A673 (cell line): ENCODE results near the gene PDXP. TPM values are rescaled to one million over a fixed set of nuclear protein-coding genes. Genes with fewer than 3 reads are reported as not detected.
"Not testable (repeated sequence)": the region's sequence is repeated elsewhere in the genome, so short reads cannot be mapped to it uniquely, and the experiment has no call there.

Experiments used
- Bru-seq: library from RNA; stranded (reverse); fragments of 400-500 nt; gene quantifications from one replicate; lab custom pipeline; 2021; lab: Mats Ljungman, UMichigan
- BruChase-seq, 2 experiments: library from RNA; stranded (reverse); fragments of 400-500 nt; gene quantifications; one replicate each; lab custom pipeline; 2021; lab: Mats Ljungman, UMichigan
- BruUV-seq: library from RNA; stranded (reverse); fragments of 400-500 nt; replicated peaks from 2 replicates; lab custom pipeline; 2021; lab: Mats Ljungman, UMichigan
- CTCF ChIA-PET: fragments of 300-600 bp; sonication (Branson Sonifier 250); formaldehyde crosslinking; loops from one replicate; lab custom pipeline; 2022; ENCODE audit warnings: antibody characterized with exemption; lab: Charles Lee
- POLR2A ChIA-PET: fragments of 300-600 bp; sonication (Branson Sonifier 250); formaldehyde crosslinking; loops from one replicate; lab custom pipeline; 2022; ENCODE audit warnings: antibody characterized with exemption; ENCODE audit not compliant: low non-redundant PET; lab: Charles Lee
- DNase-seq: peaks from one replicate; pipeline ENCODE4 v3.0.0-alpha.2; 2015; ENCODE audit warnings: low spot score
- H3K27ac ChIP-seq: fragments of 200-600 bp; sonication (generic); 2 replicates; pipeline ENCODE4 v1.5.1; 2016; ENCODE audit warnings: mixed run types, low read depth, mild to moderate bottlenecking, mixed read lengths, antibody characterized with exemption, low read length; ENCODE audit not compliant: poor library complexity, severe bottlenecking
- H3K27me3 ChIP-seq: fragments of 200-600 bp; sonication (generic); replicated peaks from 2 replicates; pipeline ENCODE4 v1.6.1; 2017; ENCODE audit warnings: mixed run types, low read depth, mild to moderate bottlenecking, mixed read lengths, antibody characterized with exemption, low read length; ENCODE audit not compliant: insufficient read depth, poor library complexity
- H3K36me3 ChIP-seq: fragments of 200-600 bp; sonication (generic); 2 replicates; pipeline ENCODE4 v1.6.1; 2016; ENCODE audit warnings: mixed run types, mild to moderate bottlenecking, mixed read lengths, antibody characterized with exemption, low read length; ENCODE audit not compliant: insufficient read depth, poor library complexity, severe bottlenecking
- H3K4me1 ChIP-seq: fragments of 200-600 bp; sonication (generic); 2 replicates; pipeline ENCODE4 v1.6.1; 2017; ENCODE audit warnings: mixed run types, mild to moderate bottlenecking, mixed read lengths, antibody characterized with exemption, low read length; ENCODE audit not compliant: insufficient read depth, poor library complexity, severe bottlenecking
- H3K4me3 ChIP-seq: fragments of 200-600 bp; sonication (generic); 2 replicates; pipeline ENCODE4 v1.5.1; 2016; ENCODE audit warnings: low read depth, mixed run types, mild to moderate bottlenecking, mixed read lengths, low read length; ENCODE audit not compliant: poor library complexity, severe bottlenecking
- H3K9me3 ChIP-seq: fragments of 200-600 bp; sonication (generic); 2 replicates; pipeline ENCODE4 v1.6.1; 2016; ENCODE audit warnings: mixed run types, low read depth, mild to moderate bottlenecking, mixed read lengths, antibody characterized with exemption, low read length; ENCODE audit not compliant: poor library complexity, severe bottlenecking
- CTCF ChIP-seq: fragments of 300-800, 200-600 bp; sonication (generic); conservative IDR thresholded peaks from 2 replicates; pipeline ENCODE4 v1.5.1; 2017; ENCODE audit warnings: low read depth, mild to moderate bottlenecking, antibody characterized with exemption, low read length, moderate library complexity, mixed read lengths
- EZH2 ChIP-seq: fragments of 200-600 bp; sonication (generic); IDR thresholded peaks from 2 replicates; pipeline ENCODE4 v1.6.1; 2017; ENCODE audit warnings: borderline replicate concordance, low read depth, mild to moderate bottlenecking, mixed read lengths, antibody characterized with exemption, low read length; ENCODE audit not compliant: poor library complexity, severe bottlenecking
- intact Hi-C: fragments of 100-400 bp; cut with micrococcal nuclease; formaldehyde crosslinking; loops from one replicate; pipeline ENCODE4 v1.10.0; 2022; ENCODE audit not compliant: unreplicated experiment
- long read RNA-seq: library from polyadenylated mRNA; stranded (forward); transcript quantifications from one replicate; pipeline ENCODE4 v2.0.0, GENCODE V29; 2022
- total RNA-seq: library from RNA; stranded (reverse); gene quantifications from 2 replicates; pipeline ENCODE4 v1.2.3, GENCODE V29; 2021

The PDXP gene
- total RNA-seq (57.3 and 63.5 TPM in 2 replicates), Bru-seq, nascent RNA (percentile 51 among the genes with signal in this experiment), BruChase-seq, experiment 1, labeled RNA remaining after a 2-hour chase (percentile 64 among the genes with signal in this experiment), BruChase-seq, experiment 2, labeled RNA remaining after a 6-hour chase (percentile 63 among the genes with signal in this experiment)
- long read RNA-seq, transcript PDXP-201 (2 exons, 2,010 nt) = major isoform, 296 of 296 reads
- long read RNA-seq, partial matches to known transcripts = 0 of 296 reads
- long read RNA-seq, other reads (novel, unspliced or antisense) = 0 of 296 reads

- Histone ChIP-seq H3K36me3 (no peaks in the 10 kb centered on the region), H3K4me1 (peaks cover 21% of the 10 kb centered on the region), H3K4me3 (peak within 1 kb of the TSS; percentile 85), H3K27ac (peak within 1 kb of the TSS; percentile 51), H3K9me3 (no peaks in the 10 kb centered on the region), H3K27me3 (no peaks in the 10 kb centered on the region)
- BruUV-seq = no TSS peak
- TF ChIP-seq CTCF = no peak
- POLR2A ChIA-PET = interaction anchor here (0.6 to 0.9 kb wide), 3 partner anchors 22 to 355 kb away, joined by 3 read pairs; no protein-coding TSS in a partner anchor
- intact Hi-C loops = no loop called here
- peak; percentile 100 for DNase-seq
- CTCF ChIA-PET = interaction anchor here (0.9 to 2.3 kb wide), 4 partner anchors 15 to 52 kb away, joined by 3 to 39 read pairs (median 4); no protein-coding TSS in a partner anchor
Measured at GRCh38 chr22:37658133-37659065, at the start of gene PDXP. TSS of gene PDXP (plus strand) at chr22:37658723. CDS start at chr22:37658783, 60 bp downstream.

GRCh38 chr22:37609240-37610152, 49.0 kb upstream of the PDXP start:
- peak; percentile 55 for DNase-seq
- Histone ChIP-seq H3K27ac (peak overlapping the region; percentile 99), H3K4me3 (peak overlapping the region; percentile 97), H3K9me3 (no peaks in the 10 kb centered on the region), H3K4me1 (peaks cover 31% of the 10 kb centered on the region), H3K27me3 (no peaks in the 10 kb centered on the region), H3K36me3 (peaks cover 6% of the 10 kb centered on the region)
- ChIA-PET POLR2A (no interaction called here), CTCF (interaction anchor here (1.2 to 2.7 kb wide), 3 partner anchors 33 to 72 kb away, joined by 3 to 9 read pairs (median 3); no protein-coding TSS in a partner anchor)
- intact Hi-C loops = loop anchor here (5.0 kb wide), 1 partner anchor 67 kb away; no protein-coding TSS in a partner anchor
- TF ChIP-seq CTCF (no peak), EZH2 (no peak)
- no TSS peak for BruUV-seq

- BruUV-seq = TSS peak; percentile 41
- DNase-seq, H3K27me3 ChIP-seq, H3K36me3 ChIP-seq, intact Hi-C loops, POLR2A ChIA-PET, H3K9me3 ChIP-seq: not testable (repeated sequence)
- Histone ChIP-seq H3K27ac (peak overlapping the region; percentile 99), H3K4me3 (peak overlapping the region; percentile 97), H3K4me1 (peaks cover 31% of the 10 kb centered on the region)
- CTCF ChIA-PET = interaction anchor here (1.2 kb wide), 1 partner anchor 33 kb away, joined by 3 read pairs; no protein-coding TSS in a partner anchor
Measured at GRCh38 chr22:37610153-37610475, 48.4 kb upstream of the PDXP start.
